Neural cell (in vitro differentiated cells): ENCODE data around the gene ENDOU. TPM values are rescaled to one million over a fixed set of nuclear protein-coding genes. Genes with fewer than 3 reads are reported as not detected.
A peak's percentile ranks its signal among the peaks of the same experiment; 100 is the strongest.

Experiments used
- H2AFZ ChIP-seq: fragments of 200-600, 300-800 bp; sonication (generic), shearing (Covaris generic); 2 replicates; pipeline ENCODE4 v1.6.0; 2014; ENCODE audit warnings: low read depth, mild to moderate bottlenecking, antibody characterized with exemption, low read length, moderate library complexity
- H3F3A ChIP-seq: fragments of 200-600 bp; shearing (Covaris generic); 2 replicates; pipeline ENCODE4 v1.6.1; 2016; ENCODE audit warnings: mild to moderate bottlenecking, moderate library complexity, mixed read lengths, antibody characterized with exemption, low read length; ENCODE audit not compliant: insufficient read depth, poor library complexity, severe bottlenecking
- H3K27ac ChIP-seq: fragments of 200-600, 300-800 bp; sonication (generic), shearing (Covaris generic); 2 replicates; pipeline ENCODE4 v1.5.1; 2014; ENCODE audit warnings: mild to moderate bottlenecking, low read length, moderate library complexity
- H3K27me3 ChIP-seq: fragments of 300-800, 200-600 bp; sonication (generic), shearing (Covaris generic); 2 replicates; pipeline ENCODE4 v1.6.0; 2014; ENCODE audit warnings: mild to moderate bottlenecking, low read depth, low read length, moderate library complexity; ENCODE audit not compliant: insufficient read depth
- H3K36me3 ChIP-seq: fragments of 300-800, 200-600 bp; sonication (generic), shearing (Covaris generic); 2 replicates; pipeline ENCODE4 v1.5.1; 2014; ENCODE audit warnings: mild to moderate bottlenecking, antibody characterized with exemption, low read length, moderate library complexity; ENCODE audit not compliant: insufficient read depth
- H3K4me2 ChIP-seq: fragments of 300-800, 200-600 bp; sonication (generic), shearing (Covaris generic); 2 replicates; pipeline ENCODE4 v1.6.0; 2014; ENCODE audit warnings: mild to moderate bottlenecking, low read length
- H3K4me3 ChIP-seq: fragments of 300-800, 200-600 bp; sonication (generic), shearing (Covaris generic); 2 replicates; pipeline ENCODE4 v1.5.1; 2014; ENCODE audit warnings: mild to moderate bottlenecking, low read length, moderate library complexity
- H3K79me2 ChIP-seq: fragments of 200-600 bp; shearing (Covaris generic); replicated peaks from 2 replicates; pipeline ENCODE4 v1.6.0; 2014; ENCODE audit warnings: mild to moderate bottlenecking, low read length, moderate library complexity; ENCODE audit not compliant: insufficient read depth
- H3K9ac ChIP-seq: fragments of 300-800, 200-600 bp; sonication (generic), shearing (Covaris generic); 2 replicates; pipeline ENCODE4 v1.6.1; 2016; ENCODE audit warnings: mild to moderate bottlenecking, low read length, mixed read lengths
- H3K9me2 ChIP-seq: fragments of 200-600 bp; shearing (Covaris generic); 2 replicates; pipeline ENCODE4 v1.6.1; 2016; ENCODE audit warnings: mild to moderate bottlenecking, low read length, mixed read lengths; ENCODE audit not compliant: insufficient read depth
- H3K9me3 ChIP-seq: fragments of 200-600, 300-800 bp; sonication (generic), shearing (Covaris generic); 2 replicates; pipeline ENCODE4 v1.6.1; 2016; ENCODE audit warnings: mild to moderate bottlenecking, mixed run types, low read length, moderate library complexity, mixed read lengths
- H4K20me1 ChIP-seq: fragments of 200-600 bp; shearing (Covaris generic); 2 replicates; pipeline ENCODE4 v1.6.1; 2016; ENCODE audit warnings: mild to moderate bottlenecking, mixed run types; ENCODE audit not compliant: insufficient read depth
- EP300 ChIP-seq: fragments of 450-650 bp; conservative IDR thresholded peaks from 2 replicates; pipeline ENCODE4 v1.6.1; 2014; ENCODE audit warnings: antibody characterized with exemption, mild to moderate bottlenecking, moderate library complexity; ENCODE audit not compliant: poor library complexity, severe bottlenecking
- EZH2 ChIP-seq: fragments of 200-600, 300-800 bp; shearing (Covaris generic), sonication (generic); IDR thresholded peaks from 2 replicates; pipeline ENCODE4 v1.6.1; 2014; ENCODE audit warnings: antibody characterized with exemption, low read length, borderline replicate concordance, mild to moderate bottlenecking; ENCODE audit not compliant: insufficient read depth, poor library complexity, severe bottlenecking
- MXI1 ChIP-seq: fragments of 450-650 bp; conservative IDR thresholded peaks from 2 replicates; pipeline ENCODE4 v1.6.1; 2014; ENCODE audit warnings: antibody characterized with exemption, mild to moderate bottlenecking; ENCODE audit not compliant: poor library complexity, severe bottlenecking
- POLR2AphosphoS5 ChIP-seq: IDR thresholded peaks from 2 replicates; pipeline ENCODE4 v1.6.1; 2012
- RAD21 ChIP-seq: fragments of 450-650 bp; conservative IDR thresholded peaks from 2 replicates; pipeline ENCODE4 v1.6.1; 2014; ENCODE audit warnings: antibody characterized with exemption, mild to moderate bottlenecking, moderate library complexity
- SMC3 ChIP-seq: fragments of 450-650 bp; conservative IDR thresholded peaks from 2 replicates; pipeline ENCODE4 v1.6.1; 2014; ENCODE audit warnings: antibody characterized with exemption, mild to moderate bottlenecking, moderate library complexity; ENCODE audit not compliant: poor library complexity
- TAF1 ChIP-seq: IDR thresholded peaks from 2 replicates; pipeline ENCODE4 v1.6.1; 2012; ENCODE audit warnings: low read depth
- polyA plus RNA-seq: library from polyadenylated mRNA; depleted of rRNA; stranded (reverse); fragments of >200 nt; gene quantifications from 2 replicates; pipeline ENCODE4 v1.2.3, GENCODE V29; 2014
- TF ChIP-seq, protein P1 (sequence below): IDR thresholded peaks from 2 replicates; pipeline ENCODE4 v1.6.1; 2012; ENCODE audit warnings: borderline replicate concordance
- TF ChIP-seq, protein P2 (sequence below): fragments of 450-650 bp; IDR thresholded peaks from 2 replicates; pipeline ENCODE4 v1.5.1; 2014; ENCODE audit warnings: antibody characterized with exemption, mild to moderate bottlenecking, moderate library complexity; ENCODE audit not compliant: poor library complexity, severe bottlenecking

Gene ENDOU
- polyA plus RNA-seq, 1 donor from 2014 or later, result not detected

DNA sequence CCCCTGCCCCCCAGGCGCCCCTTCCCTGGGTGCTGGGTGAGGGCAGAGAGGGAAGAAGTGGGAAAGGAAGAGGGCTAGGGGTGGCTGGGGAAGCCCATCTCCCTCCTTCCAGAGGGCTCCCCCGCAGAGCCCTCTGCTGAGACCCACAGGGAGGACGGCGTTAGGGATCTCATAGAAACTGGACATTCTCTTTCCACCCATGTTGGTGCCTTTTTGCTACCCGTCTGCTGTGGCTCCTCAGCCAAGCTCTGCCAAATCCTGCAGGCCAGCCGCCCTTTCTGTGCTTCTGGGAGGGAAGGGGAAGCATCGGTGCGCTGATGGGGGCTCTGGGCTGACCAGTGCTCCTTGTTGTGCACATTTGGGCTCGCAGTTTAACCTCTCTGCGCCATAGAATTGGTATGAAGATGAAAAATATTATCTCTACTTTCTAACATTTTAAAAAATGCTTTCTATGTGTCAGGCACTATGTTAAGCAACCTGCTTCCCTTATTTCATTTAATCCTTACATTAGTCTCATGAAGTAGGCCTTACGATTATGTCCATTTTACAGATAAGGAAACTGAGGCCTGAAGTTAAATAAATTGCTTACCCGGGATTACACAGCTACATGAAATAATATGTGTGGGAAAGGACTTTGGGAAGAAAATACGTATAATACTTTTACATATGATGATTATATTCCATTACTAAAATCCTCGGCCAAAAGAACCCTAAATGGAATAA, 48.7 kb upstream of the ENDOU start:
- Histone ChIP-seq H3K27ac (peak overlapping the region; percentile 12), H4K20me1 (no peaks in the 10 kb centered on the region), H3K27me3 (no peaks in the 10 kb centered on the region), H3K4me3 (peak overlapping the region; percentile 90), H3K9me2 (no peaks in the 10 kb centered on the region), H3K79me2 (no peaks in the 10 kb centered on the region), H3K36me3 (no peaks in the 10 kb centered on the region), H3K4me2 (peak overlapping the region; percentile 76), H3F3A (no peaks in the 10 kb centered on the region), H3K9ac (peak overlapping the region; percentile 82), H2AFZ (no peak overlapping the region), H3K9me3 (no peaks in the 10 kb centered on the region)
- TF ChIP-seq EP300, result no peak
- no peak for TF ChIP-seq EZH2
- TF ChIP-seq, protein P1, sequence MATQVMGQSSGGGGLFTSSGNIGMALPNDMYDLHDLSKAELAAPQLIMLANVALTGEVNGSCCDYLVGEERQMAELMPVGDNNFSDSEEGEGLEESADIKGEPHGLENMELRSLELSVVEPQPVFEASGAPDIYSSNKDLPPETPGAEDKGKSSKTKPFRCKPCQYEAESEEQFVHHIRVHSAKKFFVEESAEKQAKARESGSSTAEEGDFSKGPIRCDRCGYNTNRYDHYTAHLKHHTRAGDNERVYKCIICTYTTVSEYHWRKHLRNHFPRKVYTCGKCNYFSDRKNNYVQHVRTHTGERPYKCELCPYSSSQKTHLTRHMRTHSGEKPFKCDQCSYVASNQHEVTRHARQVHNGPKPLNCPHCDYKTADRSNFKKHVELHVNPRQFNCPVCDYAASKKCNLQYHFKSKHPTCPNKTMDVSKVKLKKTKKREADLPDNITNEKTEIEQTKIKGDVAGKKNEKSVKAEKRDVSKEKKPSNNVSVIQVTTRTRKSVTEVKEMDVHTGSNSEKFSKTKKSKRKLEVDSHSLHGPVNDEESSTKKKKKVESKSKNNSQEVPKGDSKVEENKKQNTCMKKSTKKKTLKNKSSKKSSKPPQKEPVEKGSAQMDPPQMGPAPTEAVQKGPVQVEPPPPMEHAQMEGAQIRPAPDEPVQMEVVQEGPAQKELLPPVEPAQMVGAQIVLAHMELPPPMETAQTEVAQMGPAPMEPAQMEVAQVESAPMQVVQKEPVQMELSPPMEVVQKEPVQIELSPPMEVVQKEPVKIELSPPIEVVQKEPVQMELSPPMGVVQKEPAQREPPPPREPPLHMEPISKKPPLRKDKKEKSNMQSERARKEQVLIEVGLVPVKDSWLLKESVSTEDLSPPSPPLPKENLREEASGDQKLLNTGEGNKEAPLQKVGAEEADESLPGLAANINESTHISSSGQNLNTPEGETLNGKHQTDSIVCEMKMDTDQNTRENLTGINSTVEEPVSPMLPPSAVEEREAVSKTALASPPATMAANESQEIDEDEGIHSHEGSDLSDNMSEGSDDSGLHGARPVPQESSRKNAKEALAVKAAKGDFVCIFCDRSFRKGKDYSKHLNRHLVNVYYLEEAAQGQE, result no peak
- no peak for TF ChIP-seq RAD21
- TF ChIP-seq POLR2AphosphoS5, result no peak
- no peak for TF ChIP-seq TAF1
- TF ChIP-seq MXI1, result no peak
- TF ChIP-seq, protein P2, sequence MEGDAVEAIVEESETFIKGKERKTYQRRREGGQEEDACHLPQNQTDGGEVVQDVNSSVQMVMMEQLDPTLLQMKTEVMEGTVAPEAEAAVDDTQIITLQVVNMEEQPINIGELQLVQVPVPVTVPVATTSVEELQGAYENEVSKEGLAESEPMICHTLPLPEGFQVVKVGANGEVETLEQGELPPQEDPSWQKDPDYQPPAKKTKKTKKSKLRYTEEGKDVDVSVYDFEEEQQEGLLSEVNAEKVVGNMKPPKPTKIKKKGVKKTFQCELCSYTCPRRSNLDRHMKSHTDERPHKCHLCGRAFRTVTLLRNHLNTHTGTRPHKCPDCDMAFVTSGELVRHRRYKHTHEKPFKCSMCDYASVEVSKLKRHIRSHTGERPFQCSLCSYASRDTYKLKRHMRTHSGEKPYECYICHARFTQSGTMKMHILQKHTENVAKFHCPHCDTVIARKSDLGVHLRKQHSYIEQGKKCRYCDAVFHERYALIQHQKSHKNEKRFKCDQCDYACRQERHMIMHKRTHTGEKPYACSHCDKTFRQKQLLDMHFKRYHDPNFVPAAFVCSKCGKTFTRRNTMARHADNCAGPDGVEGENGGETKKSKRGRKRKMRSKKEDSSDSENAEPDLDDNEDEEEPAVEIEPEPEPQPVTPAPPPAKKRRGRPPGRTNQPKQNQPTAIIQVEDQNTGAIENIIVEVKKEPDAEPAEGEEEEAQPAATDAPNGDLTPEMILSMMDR, result no peak
- TF ChIP-seq SMC3, result no peak

DNA sequence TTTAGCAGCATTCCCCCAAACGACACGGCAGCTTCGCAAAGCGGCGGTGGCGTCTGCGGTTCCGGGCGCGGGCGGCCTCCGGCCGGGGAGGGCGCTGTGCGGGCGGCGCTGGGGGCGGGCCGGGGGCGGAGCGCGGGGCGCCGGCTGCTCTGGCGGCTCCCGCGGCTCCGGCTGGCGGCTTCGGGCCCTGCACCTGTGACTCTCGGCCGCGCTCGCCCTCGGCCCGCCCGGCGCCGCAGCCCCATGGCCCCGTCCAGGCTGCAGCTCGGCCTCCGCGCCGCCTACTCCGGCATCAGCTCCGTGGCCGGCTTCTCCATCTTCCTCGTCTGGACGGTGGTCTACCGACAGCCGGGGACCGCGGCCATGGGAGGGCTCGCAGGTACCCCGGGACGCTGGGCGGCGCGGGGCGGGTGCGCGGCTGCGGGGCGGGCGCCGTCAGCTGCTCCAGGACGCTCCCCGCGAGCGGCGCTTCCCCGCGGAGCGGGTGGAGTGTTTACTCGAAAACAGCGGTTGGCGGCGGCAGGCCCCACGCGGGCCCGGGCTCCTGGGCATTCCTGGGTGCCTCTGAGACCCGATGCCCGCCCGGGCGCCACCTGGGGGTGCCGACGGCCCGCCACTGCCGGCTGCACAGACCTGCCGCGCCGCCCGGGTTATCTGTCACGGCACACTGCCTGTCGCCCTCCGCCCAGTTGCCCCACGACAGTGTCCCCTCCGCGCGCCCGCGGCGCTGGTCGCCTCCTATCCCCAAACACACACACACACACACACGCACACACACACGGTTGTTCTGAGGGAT, 48.0 kb upstream of the ENDOU start, which contains the start of gene SLC48A1:
TSS of gene SLC48A1 (plus strand) at position 177 of the 796 bp plus-strand sequence. CDS start at position 244, 67 bp downstream.
- Histone ChIP-seq H3K9ac (peak within 1 kb of the TSS; percentile 82), H3K9me3 (no peaks in the 10 kb centered on the region), H3K9me2 (no peaks in the 10 kb centered on the region), H4K20me1 (no peaks in the 10 kb centered on the region), H3K4me2 (peak within 1 kb of the TSS; percentile 76), H3F3A (no peaks in the 10 kb centered on the region), H2AFZ (peak within 1 kb of the TSS; percentile 25), H3K27me3 (no peaks in the 10 kb centered on the region), H3K79me2 (no peaks in the 10 kb centered on the region), H3K36me3 (no peaks in the 10 kb centered on the region), H3K4me3 (peak within 1 kb of the TSS; percentile 90), H3K27ac (peak within 1 kb of the TSS; percentile 12)
- TF ChIP-seq RAD21 (no peak), MXI1 (peak; percentile 59), EP300 (peak; percentile 40), EZH2 (no peak), POLR2AphosphoS5 (peak; percentile 60), TAF1 (no peak), SMC3 (peak; percentile 30)
- TF ChIP-seq, protein P1, result no peak
- TF ChIP-seq, protein P2, result no peak
